RPMI7951 (cell line): ENCODE results near the gene GRID1. TPM values are rescaled to one million over a fixed set of nuclear protein-coding genes. Genes with fewer than 3 reads are reported as not detected.
"Not testable (repeated sequence)": the region's sequence is repeated elsewhere in the genome, so short reads cannot be mapped to it uniquely, and the experiment has no call there.

Experiments
- DNase-seq: peaks from one replicate; pipeline ENCODE4 v3.0.0-alpha.2; 2012; ENCODE audit warnings: low read depth
- total RNA-seq: library from RNA; depleted of rRNA; stranded (reverse); fragments of >200 nt; shearing (Covaris generic); gene quantifications from 2 replicates; pipeline ENCODE4 v1.2.3, GENCODE V29; 2014

GRID1 gene
- total RNA-seq, 1 experiment from 2014 or later: not detected

DNA sequence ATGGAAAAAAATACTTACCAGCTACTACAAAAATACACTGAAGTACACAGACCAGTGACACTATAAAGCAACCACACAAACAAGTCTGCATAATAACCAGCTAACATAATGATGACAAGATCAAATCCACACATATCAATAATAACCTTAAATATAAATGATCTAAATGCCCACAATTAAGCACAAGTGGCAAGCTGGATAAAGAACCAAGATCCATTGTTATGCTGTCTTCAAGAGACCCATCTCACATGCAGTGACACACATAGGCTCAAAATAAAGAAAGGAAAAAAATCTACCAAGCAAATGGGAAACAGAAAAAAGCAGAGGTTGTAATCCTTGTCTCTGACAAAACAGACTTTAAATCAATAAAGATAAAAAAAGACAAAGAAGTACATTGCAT, 527.9 kb downstream of the GRID1 start:
- DNase-seq: not testable (repeated sequence)

DNA sequence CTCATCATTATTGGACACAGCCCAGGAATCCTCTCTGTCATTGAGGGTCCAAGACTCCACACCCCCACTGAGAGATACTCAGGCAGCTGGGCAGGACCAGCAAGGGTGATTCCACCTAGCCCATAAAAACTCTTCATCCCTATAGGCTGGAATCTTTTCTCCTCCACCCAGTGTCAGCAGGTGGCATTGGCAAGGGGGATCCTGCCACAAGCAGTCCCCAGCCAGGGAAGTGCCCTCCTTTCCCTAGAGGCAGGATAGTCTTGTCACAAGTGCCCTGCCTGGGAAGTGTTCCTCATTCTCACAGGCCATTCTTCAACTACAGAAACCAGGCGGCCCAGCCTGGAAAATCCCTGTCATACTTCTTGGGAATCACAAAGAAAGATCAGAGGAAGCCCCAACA, 533.6 kb downstream of the GRID1 start:
- DNase-seq: no peak

DNA sequence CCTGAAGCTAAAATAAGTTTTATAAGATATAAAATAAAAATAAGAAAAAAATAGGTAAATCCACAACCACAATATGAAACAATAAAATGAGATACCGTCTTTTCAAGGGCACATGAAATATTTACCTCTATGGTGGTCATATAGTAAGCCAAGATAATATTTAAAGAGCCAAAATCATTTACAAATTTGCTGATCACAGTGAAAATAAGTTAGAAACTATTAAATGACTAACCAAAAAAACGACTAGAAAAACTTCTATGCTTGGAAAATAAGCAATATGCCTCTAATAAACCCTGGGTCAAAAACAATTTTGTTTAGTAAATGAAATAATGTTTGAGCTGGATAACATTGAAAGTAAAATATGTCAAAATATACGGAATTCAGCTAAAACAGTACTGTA, 535.2 kb downstream of the GRID1 start:
- DNase-seq: no peak

DNA sequence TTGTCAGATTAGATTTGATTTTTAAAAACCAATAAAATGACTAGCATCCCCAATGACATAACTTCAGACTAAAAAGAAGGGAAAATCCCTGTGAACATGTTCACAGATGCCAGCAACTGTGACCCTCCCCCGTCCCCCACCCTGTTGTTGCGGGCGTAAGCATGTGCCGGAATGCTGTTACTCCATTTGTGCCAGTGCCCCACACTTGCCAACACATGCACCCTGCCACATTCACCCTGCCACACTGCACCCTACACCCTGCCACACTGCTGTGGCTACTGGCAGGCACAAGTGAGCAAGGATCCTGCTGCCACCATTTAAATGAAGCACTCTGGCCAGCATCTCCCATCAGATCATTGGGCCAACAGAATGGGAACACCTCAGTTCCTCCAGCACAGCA, 540.2 kb downstream of the GRID1 start:
- DNase-seq: no peak

DNA sequence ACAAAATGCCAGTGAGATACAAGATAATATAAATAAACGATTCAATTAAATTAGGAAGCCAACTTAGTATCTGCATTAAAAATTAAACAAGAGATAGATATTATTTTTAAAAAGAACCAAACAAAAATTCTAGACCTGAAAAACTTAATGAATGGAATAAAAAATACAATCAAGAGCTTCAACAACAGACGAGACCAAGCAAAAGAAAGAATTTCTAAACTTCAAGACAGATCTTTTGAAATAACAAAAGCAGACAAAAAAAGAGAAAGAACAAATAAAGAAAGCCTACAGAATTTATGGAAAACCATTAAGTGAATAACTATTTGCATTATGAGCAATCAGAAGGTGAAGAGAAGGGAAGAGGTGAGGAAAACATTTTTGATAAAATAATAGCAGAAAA, 555.2 kb downstream of the GRID1 start:
- DNase-seq: no peak

DNA sequence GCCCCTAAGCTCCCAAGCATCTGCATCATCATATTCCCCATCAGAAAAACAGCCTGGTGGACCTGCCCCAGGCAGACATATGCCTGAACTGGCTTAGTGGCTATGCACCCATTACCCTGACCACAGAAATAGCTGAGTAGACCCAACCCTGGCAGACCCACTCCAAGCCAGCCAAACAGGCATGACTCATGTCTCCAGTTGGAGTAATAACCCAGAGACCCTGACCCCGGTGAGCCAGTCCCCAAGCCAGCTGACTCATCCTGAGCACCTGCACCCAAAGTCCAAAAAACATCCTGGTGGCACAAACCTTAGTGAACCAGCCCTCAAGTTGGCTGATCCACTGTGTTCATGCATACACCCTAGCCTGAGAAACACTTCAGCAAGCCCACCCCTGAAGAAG, 555.9 kb downstream of the GRID1 start:
- DNase-seq: no peak

DNA sequence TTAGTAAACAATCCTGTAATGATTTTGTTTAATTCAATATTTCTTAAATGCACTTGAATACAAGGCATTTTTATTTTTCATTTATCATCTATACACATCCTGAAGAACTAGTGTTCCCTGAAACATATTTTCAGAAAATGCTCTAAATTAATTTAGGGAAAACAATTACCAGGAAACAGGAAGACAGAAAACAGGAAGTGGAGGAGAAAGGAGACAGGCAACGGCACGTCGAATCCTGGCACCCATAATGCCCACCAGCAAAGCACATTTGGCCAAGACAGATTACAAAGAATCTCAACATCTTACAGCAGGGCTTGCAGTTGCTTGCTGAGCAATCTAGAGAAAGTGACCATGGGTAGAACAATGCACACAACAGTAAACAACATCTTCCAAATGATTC, 571.1 kb downstream of the GRID1 start:
- no peak for DNase-seq

DNA sequence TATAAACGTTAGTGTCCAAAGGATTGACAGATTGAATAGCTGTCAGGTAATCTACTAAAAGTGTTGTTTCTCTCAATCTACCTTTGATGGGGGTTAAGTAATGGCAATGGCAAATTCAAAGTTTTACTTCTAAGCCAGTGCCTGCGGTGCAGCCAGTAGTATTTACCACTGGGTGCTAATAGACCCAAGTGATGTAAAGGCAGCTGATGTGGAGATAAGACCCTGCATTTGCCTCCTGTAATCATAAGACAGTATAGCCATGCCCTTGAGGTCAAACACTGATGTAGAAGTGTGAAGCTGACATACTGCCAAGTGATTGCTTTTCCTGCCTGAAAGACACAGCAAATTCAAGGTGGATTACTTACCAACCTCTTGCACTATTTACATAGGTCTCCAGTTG, 572.0 kb downstream of the GRID1 start:
- DNase-seq: no peak

DNA sequence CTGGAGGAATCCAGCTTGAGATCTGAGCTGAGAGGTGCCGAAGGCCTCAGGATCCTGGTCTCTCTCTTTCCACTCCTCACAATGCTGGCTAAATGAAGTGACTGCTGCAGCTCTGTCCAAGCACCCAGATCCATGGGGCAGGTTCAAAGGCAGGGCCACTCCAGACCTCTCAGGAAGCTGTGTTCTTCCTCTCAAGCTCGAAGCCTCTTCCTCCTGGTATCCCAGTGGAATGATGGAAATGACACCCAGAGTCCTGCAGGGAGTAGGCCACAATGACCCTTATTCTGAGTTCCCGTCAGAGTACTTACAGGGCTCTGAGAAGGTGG, 574.1 kb downstream of the GRID1 start:
- no peak for DNase-seq

DNA sequence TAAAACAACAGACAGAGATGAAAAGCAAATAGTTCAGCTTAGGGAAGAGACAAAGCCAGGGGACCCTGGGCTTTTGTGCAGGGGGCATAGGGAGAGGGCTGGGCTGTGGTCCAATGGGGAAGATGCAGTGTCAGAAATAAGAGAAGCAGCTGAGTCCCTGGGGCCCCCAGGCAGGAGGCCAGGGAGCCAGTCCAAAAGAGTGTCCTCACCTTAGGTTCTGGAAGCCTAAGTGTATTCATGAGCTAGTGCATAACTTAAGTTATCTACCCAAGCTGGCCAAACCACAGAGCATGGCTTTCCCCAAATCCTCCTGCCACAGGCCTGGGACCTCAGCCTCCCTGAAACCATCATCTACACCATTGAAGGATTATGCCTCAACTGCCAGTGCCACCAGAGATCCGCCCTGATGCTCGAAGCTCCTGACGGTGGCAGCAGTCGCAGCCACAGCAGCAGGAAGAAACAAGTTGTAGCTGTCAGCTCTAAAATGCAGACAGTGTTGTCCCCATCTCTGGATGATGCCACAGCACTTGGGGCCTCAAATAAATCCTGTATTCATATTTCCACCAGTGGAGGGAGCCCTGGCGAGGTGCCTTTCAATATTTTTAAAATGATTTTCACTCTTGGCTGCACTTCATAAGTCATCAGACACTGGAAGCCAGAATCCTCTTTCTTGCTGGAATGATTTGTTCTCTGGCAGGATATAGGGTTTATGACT, 574.6 kb downstream of the GRID1 start:
- no peak for DNase-seq

DNA sequence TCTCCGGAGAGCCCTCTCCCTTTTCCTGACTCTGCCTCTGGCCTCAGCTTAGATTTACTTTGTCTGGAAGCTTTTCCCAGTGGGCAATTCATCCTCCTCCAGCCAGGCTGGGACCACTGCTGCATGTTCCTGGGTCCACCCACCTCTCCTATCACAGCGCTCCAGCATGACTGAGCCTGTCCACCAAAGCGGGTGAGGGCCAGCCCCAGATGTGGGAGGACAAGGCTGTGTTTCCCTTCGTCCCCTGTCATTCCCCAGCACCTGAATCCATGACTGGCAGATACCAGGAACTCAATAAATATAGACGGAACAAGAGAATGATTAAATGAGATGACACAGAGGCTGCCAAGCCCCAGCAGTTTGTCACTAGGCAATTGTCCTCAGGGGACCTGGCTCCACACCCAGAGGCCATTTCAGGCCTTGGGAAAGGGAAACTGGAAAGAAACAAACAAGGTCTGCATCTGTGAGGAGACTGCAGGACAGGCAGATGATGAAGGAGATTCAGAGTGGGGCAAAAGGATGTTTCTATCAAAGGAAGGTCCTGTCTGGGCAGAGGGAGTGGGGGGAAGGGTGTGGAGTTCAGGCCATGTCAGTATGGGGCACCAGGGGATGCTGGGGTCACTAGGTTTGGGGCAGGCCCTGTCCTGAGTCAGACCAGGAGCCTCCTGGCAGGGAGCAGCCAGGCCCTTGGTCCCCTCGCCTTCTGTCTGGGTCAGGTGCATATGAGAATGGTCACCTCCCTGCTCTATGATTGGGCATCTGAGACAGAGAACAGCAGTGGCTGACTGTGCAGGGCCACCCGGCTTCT, 576.4 kb downstream of the GRID1 start:
- no peak for DNase-seq

DNA sequence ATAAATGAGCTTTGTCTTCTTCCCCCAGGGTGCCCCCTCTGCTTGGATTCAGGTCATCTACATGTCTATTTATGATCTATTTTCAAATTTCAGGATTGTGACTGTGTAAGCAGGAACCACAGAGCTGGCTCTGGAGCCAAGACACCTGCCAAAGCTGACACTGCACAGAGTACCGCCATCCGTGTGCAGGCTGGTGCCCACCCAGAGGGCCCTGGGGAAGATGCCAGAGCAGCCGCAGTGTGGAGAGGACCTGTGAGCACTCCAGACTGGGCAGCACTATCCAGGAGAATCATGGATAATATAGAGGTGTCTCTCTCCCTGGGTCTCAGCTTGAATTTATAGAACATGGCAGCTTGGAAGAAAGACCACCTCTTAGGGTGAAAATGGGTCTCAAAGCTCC, 577.5 kb downstream of the GRID1 start:
- DNase-seq: no peak

DNA sequence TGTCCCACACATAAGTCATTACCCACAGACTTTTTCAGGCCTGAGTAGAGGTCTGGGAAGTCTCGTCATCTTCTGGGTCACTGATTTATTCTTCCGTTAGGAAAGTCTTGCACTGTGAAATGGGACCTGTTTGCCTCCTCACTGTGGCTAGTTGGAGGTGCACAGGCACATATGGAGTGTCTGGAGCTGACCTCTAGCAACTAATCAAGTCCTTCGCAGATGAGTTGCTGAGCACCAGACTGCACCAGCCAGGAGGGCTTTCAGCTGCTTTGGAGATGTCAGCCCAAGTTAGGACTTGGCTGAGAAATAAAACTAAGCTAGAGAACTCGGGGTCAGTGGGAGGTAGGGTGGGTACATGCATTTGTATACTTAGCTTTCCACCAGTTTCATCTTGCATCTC, 578.0 kb downstream of the GRID1 start:
- no peak for DNase-seq

DNA sequence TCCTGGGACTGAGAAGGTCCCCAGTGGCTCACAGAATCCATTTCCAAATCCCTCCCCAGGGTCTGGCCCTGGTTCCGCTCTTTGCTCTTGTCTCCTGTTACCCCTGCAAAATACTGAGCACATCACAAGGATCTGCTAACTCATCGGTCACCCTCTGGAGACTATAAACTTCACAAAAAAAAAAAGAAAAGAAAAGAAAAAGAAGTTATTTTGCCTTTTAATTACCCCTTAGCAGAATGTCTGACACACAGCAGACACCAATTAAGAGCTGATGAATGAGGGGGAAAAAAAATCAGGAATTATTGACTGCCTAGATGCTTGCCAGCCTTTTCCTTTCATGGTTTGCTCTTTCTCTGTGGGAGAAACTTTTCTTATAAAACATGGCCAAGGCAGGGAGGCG, 578.7 kb downstream of the GRID1 start:
- DNase-seq: no peak

DNA sequence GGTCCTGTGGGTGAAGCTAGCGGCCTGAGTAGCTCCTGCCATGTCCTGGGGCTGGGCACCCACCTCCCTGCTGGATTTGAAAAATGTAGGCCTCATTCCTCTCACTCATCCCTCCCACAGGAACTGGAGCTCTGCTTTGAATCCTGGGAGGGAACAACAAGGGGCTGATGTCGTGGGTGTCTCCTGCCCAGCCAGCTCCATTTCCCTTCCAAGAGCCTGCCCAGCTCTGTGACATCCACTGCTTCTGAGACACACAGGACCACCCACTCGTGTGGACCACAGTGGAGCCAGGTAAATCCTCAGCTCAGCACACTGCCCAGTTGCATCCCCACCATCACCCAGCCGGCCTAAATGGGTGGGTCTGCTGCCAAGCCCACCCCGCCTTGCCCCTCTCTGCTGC, 579.2 kb downstream of the GRID1 start:
- no peak for DNase-seq

DNA sequence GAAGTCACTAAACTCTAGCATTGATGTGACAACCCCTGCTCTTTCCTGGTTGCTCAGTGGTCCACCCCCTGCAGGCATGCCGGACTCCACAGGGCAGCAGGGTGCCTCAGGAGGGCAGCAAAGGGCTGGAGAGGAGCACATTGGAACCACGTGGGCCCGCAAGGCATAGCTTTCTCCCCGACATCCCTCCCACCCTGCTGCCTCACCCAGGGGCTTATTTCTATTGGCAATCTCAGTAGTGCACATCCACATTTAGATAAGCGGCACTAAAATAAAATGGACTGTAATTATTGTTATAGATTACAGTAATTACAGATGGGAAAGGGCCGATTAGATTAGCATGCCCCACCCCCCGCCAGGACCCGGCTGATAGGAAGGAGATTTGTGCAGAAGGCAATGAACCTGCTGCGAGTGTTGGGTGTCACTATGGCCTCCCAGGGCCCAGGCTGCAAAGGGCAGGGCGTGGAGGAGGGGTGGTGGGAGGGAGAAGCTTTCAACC, 580.1 kb downstream of the GRID1 start:
- DNase-seq: no peak

DNA sequence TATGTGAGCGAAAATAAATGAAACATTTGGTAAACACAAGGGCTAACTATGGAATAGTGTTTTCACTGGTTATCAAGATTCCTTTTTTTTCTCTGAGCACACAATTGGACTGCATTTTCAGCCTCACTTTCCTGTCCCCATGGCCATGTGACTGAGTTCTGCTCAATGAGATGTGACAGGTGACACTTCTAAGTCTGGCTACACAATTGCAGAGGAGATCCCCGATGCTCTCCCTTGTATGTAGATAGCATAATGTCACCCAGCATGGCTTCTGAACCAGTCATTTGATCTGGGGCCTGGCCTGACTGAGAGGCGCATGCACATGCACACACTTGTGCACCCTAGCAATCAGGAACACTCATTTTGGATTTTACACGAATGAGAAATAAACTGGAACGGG, 581.8 kb downstream of the GRID1 start:
- no peak for DNase-seq

DNA sequence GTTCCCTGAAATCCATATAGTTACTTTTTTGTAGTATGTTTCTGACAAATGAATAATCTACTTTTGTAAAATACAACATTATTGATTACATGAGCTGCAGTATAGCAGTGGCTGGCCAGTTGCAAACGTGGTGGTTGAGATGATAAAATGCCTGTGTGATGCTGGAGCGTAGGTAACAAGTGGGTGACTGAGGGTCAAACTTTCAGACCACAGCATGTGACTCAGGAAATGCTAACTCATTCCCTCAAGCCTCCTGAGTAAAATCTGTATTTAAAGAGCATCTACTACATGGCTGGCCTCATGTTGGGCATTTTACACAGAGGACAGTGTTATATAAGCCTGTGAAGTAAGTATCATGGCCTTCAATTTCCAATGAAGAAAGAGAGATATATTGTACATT, 585.2 kb downstream of the GRID1 start:
- DNase-seq: no peak

DNA sequence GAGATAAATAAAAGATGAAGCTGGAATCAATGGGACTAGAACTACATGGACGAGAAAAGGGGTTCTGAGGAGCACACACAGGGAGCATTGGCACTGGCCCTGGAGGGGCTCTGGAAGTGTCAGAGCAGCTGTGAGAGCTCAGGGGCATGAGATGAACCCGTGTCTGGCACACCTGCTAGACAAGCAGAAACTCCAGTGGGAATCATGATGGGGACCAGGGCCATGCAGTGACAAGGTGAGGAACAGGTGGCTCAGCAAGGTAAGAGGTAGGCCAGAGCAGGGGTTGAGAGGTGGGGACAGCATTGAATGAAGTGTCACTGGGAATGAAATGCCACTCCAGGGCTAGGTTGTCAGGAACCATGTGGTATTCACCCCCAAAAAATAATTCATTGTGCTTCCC, 588.5 kb downstream of the GRID1 start:
- no peak for DNase-seq

DNA sequence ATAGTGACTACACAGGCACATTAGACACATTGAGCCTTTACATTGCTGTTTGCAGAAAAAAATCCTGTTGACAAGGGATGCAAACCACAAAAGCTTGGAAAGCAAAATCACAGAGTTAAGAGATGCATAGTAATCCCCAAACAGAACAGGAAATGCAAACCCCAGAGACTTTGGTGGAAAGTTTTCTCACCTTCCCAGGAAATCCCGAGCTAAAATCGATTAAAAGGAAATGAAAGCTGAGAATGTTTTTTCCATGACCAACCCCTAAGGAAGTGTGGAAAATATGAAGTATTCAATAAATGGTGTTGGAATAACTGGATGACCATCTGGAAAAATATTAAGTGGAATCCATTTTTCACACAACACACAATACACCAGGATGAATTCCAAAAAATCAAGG, 598.7 kb downstream of the GRID1 start:
- no peak for DNase-seq

DNA sequence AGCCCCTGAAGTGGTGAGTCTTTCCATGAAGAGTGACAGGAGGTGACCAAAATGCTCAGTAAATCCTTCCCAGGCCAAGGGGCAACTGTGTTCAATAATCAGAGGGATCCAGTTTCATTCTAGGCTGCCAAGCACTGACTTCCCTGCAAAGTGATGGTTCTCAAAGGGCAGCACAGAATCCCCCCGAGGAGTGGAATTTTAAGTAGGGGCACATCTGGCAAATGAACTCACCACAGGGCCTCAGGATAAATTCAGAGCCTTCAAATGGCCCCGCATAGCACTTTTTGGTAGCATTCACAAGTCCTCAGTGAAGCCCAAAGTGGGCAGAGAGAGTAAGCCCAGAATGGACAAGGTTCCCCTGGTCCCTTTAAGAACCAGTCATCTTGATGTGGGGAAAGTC, 602.5 kb downstream of the GRID1 start:
- DNase-seq: no peak

DNA sequence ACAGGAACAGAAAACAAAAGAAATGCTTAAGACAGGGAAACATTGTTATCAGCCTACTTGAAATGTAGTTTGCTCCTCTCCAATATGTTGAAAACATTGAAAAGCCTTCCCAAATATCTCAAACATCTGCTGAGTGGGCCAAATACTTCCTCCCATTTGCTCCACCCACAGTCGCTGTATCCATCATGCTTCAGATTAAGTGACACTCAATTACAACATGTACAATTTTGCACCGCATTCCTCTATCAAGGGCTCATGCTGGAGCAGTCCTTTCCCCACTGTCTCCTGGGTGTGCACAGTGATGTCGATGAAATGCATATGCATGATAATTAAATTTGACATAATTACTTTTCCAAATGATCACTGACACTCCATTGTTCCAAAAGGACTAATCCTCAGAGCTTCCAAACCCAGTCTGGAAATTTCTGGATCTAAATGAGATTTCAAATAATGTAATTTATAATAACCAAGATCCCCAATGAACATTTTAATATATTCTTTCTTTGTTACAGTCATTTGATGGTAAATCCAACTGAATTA, 604.6 kb downstream of the GRID1 start:
- no peak for DNase-seq

DNA sequence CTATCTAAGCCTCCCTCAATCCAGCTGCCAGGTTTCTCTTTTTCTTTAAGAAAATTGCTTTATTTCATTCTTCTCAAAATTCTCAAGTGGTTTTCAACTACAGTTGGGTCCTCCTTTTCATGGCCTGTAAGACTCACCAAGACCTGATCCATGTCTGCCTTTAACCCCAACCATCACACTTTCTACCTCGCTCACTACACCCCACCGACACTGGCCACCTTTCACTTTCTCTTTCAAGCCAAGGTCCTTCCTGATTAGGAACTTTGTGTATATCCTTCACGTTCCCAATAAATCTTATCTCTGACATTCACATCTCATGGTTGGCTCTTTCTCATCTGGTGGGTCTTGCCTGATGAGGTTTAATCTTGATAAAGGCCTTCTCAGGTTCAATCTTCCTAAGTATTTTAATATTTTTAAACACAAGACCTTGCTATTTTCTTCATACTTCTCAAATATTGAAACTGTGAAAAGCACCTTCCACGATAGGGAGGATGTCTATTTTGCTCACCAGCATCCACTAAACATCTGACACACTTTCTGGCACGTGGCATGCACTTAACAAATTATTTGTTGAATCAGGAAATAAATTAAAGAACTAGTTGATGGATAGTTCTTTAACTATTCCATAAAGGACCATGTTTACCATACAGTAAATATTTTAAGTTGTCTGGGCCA, 624.8 kb downstream of the GRID1 start:
- no peak for DNase-seq
